AG09309 (cell line): ENCODE results near the gene GPX4.

ENCODE experiments used
- DNase-seq: peaks from one replicate; pipeline ENCODE4 v3.0.0-alpha.2; 2010; ENCODE audit warnings: low read depth
- H3K4me3 ChIP-seq: 2 replicates; pipeline ENCODE4 v1.5.1; 2011; ENCODE audit warnings: mild to moderate bottlenecking, low read depth, low read length, moderate library complexity; ENCODE audit not compliant: control insufficient read depth
- TF ChIP-seq, protein P1 (sequence below): IDR thresholded peaks from 2 replicates; pipeline ENCODE4 v1.5.1; 2011; ENCODE audit warnings: mild to moderate bottlenecking, low read depth, low read length, inconsistent platforms; ENCODE audit not compliant: insufficient read depth, control insufficient read depth; ENCODE audit errors: missing control alignments

GPX4 gene

DNA sequence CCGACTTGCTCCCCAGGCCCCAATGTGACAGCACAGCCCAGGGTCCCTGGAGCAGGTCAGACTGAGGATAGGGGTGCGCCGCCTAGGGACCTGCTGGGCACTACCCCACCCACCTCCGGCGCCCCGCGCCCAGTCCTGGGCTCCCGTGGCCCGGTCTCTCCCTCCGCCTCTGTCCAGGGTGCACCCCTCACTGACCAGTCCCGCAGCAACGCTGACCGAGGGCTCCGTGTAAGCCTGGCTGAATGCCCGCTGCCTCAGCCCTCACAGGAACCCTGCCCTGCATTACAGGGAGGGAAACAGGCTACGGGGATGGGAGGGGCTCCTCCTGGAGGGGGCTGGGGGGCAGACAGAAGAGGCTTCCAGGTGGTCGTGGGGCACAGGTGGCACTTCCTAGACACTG, 31.7 kb downstream of the GPX4 start:
- no peak for DNase-seq
- TF ChIP-seq, protein P1, sequence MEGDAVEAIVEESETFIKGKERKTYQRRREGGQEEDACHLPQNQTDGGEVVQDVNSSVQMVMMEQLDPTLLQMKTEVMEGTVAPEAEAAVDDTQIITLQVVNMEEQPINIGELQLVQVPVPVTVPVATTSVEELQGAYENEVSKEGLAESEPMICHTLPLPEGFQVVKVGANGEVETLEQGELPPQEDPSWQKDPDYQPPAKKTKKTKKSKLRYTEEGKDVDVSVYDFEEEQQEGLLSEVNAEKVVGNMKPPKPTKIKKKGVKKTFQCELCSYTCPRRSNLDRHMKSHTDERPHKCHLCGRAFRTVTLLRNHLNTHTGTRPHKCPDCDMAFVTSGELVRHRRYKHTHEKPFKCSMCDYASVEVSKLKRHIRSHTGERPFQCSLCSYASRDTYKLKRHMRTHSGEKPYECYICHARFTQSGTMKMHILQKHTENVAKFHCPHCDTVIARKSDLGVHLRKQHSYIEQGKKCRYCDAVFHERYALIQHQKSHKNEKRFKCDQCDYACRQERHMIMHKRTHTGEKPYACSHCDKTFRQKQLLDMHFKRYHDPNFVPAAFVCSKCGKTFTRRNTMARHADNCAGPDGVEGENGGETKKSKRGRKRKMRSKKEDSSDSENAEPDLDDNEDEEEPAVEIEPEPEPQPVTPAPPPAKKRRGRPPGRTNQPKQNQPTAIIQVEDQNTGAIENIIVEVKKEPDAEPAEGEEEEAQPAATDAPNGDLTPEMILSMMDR = no peak
- no peak overlapping the region for H3K4me3 ChIP-seq

DNA sequence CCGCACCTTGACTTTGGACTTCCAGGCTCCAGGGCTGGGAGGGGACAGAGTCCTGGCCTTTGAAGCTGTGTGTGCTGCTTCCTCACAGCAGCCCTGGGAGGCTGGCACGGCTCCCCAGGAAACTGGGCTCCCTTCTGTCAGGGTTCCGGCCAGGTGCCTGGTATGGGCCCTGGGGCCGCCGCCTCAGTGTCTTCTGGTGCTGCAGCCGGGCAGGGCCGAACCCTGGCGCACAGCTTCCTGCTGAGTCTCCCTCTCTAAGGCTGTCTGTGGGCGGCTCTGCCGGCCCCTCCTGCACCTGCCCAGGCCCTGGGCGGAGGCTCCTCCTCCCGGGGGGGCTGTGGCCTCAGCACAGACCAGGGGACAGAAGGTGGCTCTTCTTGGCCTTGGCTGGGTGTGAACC, 32.4 kb downstream of the GPX4 start:
- H3K4me3 ChIP-seq = no peak overlapping the region
- TF ChIP-seq, protein P1 = no peak
- DNase-seq = no peak

DNA sequence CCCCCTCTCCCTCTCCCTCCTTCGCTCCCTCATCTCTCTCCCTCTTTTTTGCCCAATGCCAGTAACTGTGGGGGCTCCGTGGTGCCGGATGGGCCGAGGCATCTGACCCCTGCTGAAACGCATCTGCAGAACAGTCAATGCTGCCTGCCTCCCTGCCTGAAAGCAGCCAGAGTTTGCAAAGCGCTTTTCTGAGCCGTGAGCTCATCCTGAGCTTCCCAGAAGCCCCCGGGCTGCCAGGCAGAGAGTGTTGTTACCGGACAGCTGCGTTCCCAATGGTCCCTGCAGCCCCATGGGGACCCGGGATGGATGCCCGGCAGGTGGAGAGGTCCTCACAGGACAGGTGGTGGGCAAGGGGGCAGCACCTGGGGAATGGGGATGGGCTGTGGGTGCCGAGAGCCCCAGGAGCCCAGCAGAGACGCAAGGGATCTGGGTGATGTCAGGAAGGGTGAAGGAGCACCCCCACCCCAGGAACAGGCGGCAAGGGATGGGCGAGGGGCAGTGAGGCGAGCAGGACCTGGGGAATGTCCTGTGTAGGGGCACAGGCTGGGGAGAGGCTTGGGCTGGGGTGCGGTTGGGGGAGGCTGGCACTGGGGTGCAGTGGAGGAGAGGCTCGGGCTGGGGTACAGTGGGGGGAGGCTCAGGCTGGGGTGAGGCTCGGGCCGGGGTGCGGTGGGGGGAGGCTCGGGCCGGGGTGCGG, 33.0 kb downstream of the GPX4 start:
- no peak for DNase-seq
- no peak overlapping the region for H3K4me3 ChIP-seq
- TF ChIP-seq, protein P1 = no peak

DNA sequence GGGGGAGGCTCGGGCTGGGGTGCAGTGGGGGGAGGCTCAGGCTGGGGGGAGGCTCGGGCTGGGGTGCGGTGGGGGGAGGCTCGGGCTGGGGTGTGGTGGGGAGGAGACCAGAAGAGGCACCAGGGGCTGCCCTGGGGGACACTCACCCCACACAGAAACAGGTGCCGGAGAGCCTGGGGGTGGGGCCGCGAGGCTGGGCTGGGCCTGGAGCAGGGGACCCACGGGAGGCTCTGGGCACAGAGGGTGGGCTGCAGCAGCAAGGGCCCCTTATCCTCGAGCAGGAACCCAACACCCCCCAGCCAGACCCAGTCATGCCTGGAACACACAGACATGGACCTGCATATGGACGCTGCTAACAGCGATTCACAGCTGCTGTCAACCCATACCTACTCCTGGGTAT, 34.3 kb downstream of the GPX4 start:
- H3K4me3 ChIP-seq = no peak overlapping the region
- no peak for DNase-seq
- TF ChIP-seq, protein P1 = no peak

DNA sequence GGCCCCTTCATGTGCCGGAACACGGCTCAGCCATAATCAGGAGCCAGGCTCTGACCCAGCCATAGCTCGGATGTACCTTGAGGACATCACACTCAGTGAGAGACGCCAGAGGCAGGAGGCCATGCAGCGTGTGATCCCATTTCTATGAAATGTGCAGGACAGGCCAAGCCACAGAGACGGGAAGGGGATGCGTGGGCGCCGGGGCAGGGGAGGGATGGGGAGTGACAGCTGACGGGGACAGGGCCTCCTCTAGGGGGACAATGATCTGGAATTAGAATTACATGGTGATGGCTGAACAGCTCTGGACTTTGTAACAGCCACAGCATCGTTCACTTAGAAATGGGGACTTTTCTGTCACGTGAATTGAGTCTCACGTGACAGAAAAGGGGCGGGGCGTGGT, 35.3 kb downstream of the GPX4 start:
- no peak overlapping the region for H3K4me3 ChIP-seq
- TF ChIP-seq, protein P1 = no peak
- DNase-seq = no peak

DNA sequence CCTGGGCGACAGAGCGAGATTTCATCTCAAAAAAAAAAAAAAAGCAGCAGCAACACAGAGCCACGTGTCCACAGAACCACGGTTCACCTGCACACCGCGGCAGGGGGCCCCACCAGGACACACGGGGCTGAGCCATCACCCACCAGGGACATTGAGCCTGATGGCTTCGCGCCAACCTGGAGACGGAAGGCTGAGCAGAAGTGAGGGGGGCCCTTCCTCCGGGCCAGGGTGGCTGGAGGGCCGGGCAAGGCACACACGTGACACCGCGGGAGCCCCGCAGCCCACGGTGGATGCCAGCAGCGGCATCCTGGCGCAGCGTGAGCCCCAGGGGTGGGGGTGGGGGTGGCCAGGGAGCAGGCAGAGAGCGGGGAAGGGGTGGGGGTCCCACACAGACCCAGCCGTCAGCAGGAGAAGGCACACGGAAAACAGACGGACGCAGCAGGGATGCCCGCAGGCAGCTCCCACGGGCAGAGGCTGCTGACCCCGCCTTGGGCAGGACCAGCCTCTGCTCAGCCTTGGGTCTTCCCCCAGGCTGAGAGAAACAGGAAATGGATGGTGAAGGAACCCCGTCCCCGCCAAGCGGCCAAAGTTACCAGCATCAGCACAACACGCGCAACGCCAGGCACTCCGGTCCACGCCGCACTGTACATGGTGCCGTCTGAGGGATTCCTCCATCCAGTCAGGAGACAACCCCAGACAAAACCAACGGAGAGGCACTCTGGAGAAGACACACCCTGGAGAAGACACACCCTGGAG, 36.7 kb downstream of the GPX4 start:
- no peak for DNase-seq
- TF ChIP-seq, protein P1 = no peak
- H3K4me3 ChIP-seq = no peak overlapping the region
